ENCODE results near the gene ASH1L.
"Not testable (repeated sequence)": the region's sequence is repeated elsewhere in the genome, so short reads cannot be mapped to it uniquely, and the experiment has no call there.

Gene ASH1L

GRCh38 chr1:155305881-155306391 lies 256.7 kb downstream of the ASH1L start:
- DNase-seq (ENCODE audit: low spot score) = no peak

GRCh38 chr1:155304558-155305063 lies 258.0 kb downstream of the ASH1L start:
- DNase-seq (ENCODE audit: low spot score) = no peak

- no peak for DNase-seq (ENCODE audit: low spot score)
Measured at GRCh38 chr1:155301342-155301841, 261.2 kb downstream of the ASH1L start, which contains the start of gene PKLR. TSS of gene PKLR (minus strand) at chr1:155301438. CDS start at chr1:155301395, 43 bp downstream.

- DNase-seq (ENCODE audit: low spot score) = no peak
Measured at GRCh38 chr1:155300553-155301329, 261.9 kb downstream of the ASH1L start.

- no peak for DNase-seq (ENCODE audit: low spot score)
Measured at GRCh38 chr1:155300024-155300423, 262.6 kb downstream of the ASH1L start.

GRCh38 chr1:155297384-155297783 lies 265.2 kb downstream of the ASH1L start:
- DNase-seq (ENCODE audit: low spot score) = no peak

GRCh38 chr1:155296661-155297060 lies 265.9 kb downstream of the ASH1L start:
- no peak for DNase-seq (ENCODE audit: low spot score)

- no peak for DNase-seq (ENCODE audit: low spot score)
Measured at GRCh38 chr1:155295942-155296267, 266.7 kb downstream of the ASH1L start.

- no peak for DNase-seq (ENCODE audit: low spot score)
Measured at GRCh38 chr1:155295183-155295941, 267.2 kb downstream of the ASH1L start.

- no peak for DNase-seq (ENCODE audit: low spot score)
Measured at GRCh38 chr1:155294520-155295182, 268.0 kb downstream of the ASH1L start.

GRCh38 chr1:155293086-155293749 lies 269.4 kb downstream of the ASH1L start:
- DNase-seq (ENCODE audit: low spot score) = no peak

GRCh38 chr1:155291006-155291405 lies 271.6 kb downstream of the ASH1L start:
- not testable (repeated sequence) for DNase-seq (ENCODE audit: low spot score)

- no peak for DNase-seq (ENCODE audit: low spot score)
Measured at GRCh38 chr1:155287987-155288543, 274.5 kb downstream of the ASH1L start.

- no peak for DNase-seq (ENCODE audit: low spot score)
Measured at GRCh38 chr1:155286544-155286943, 276.1 kb downstream of the ASH1L start.

- DNase-seq (ENCODE audit: low spot score) = no peak
Measured at GRCh38 chr1:155285631-155286044, 277.0 kb downstream of the ASH1L start.

Measured in RKO (cell line).